Keratinocyte (primary cell): Measurements from ENCODE around the gene FNDC3B. TPM values are rescaled to one million over a fixed set of nuclear protein-coding genes. Genes with fewer than 3 reads are reported as not detected.

Experiments
- DNase-seq: peaks from one replicate; pipeline ENCODE4 v3.0.0-alpha.2; 2011; ENCODE audit warnings: low read depth, missing footprints, low spot score
- FAIRE-seq: peaks from 2 replicates; lab custom pipeline; 2011; peaks lifted over from hg19 to GRCh38; lab: Jason Lieb, UNC
- H2AFZ ChIP-seq: 2 replicates; pipeline ENCODE4 v1.6.0; 2012; ENCODE audit warnings: low read length, control low read depth, inconsistent platforms; ENCODE audit not compliant: control insufficient read depth
- H3K27ac ChIP-seq: 2 replicates; pipeline ENCODE4 v1.5.1; 2011; ENCODE audit warnings: low read length; ENCODE audit not compliant: control insufficient read depth, insufficient read depth
- H3K27me3 ChIP-seq: 3 replicates; pipeline ENCODE4 v1.6.0; 2011; ENCODE audit warnings: low read length; ENCODE audit not compliant: control insufficient read depth, insufficient read depth; ENCODE audit errors: extremely low read depth
- H3K36me3 ChIP-seq, 2 experiments: 2 replicates in 1 of 2; 3 replicates in 1 of 2; pipeline ENCODE4 v1.5.1; 2011; ENCODE audit warnings: low read length in 2 of 2, mild to moderate bottlenecking in 1 of 2; ENCODE audit not compliant: control insufficient read depth in 2 of 2, insufficient read depth in 2 of 2; ENCODE audit errors: extremely low read depth in 1 of 2
- H3K4me1 ChIP-seq: 3 replicates; pipeline ENCODE4 v1.5.1; 2011; ENCODE audit warnings: low read length; ENCODE audit not compliant: control insufficient read depth, insufficient read depth; ENCODE audit errors: extremely low read depth
- H3K4me2 ChIP-seq: 3 replicates; pipeline ENCODE4 v1.6.0; 2011; ENCODE audit warnings: low read depth, low read length; ENCODE audit not compliant: control insufficient read depth, insufficient read depth; ENCODE audit errors: extremely low read depth
- H3K4me3 ChIP-seq, 3 experiments: fragments of 200-600 bp in 1 of 3; sonication (generic) in 1 of 3; 2 replicates in 2 of 3; 3 replicates in 1 of 3; pipeline ENCODE4 v1.5.1; 2011 to 2016; ENCODE audit warnings: low read length in 3 of 3, mild to moderate bottlenecking in 3 of 3, control low read depth in 2 of 3, inconsistent platforms in 1 of 3, low read depth in 1 of 3, mixed read lengths in 1 of 3, mixed run types in 1 of 3, moderate library complexity in 1 of 3; ENCODE audit not compliant: control insufficient read depth in 2 of 3, insufficient read depth in 2 of 3; ENCODE audit errors: extremely low read depth in 1 of 3
- H3K79me2 ChIP-seq: 2 replicates; pipeline ENCODE4 v1.6.0; 2012; ENCODE audit warnings: low read length; ENCODE audit not compliant: control insufficient read depth, insufficient read depth
- H3K9ac ChIP-seq: 3 replicates; pipeline ENCODE4 v1.6.0; 2011; ENCODE audit warnings: low read length; ENCODE audit not compliant: control insufficient read depth, insufficient read depth; ENCODE audit errors: extremely low read depth
- H3K9me1 ChIP-seq: 3 replicates; pipeline ENCODE4 v1.6.0; 2011; ENCODE audit warnings: low read length; ENCODE audit not compliant: control insufficient read depth, insufficient read depth; ENCODE audit errors: extremely low read depth
- H3K9me3 ChIP-seq: 2 replicates; pipeline ENCODE4 v1.5.1; 2012; ENCODE audit warnings: low read depth, low read length; ENCODE audit not compliant: control insufficient read depth
- H4K20me1 ChIP-seq: 3 replicates; pipeline ENCODE4 v1.6.0; 2011; ENCODE audit warnings: low read length; ENCODE audit not compliant: control insufficient read depth, insufficient read depth; ENCODE audit errors: extremely low read depth
- CTCF ChIP-seq, 3 experiments: IDR thresholded peaks in 1 of 3; conservative IDR thresholded peaks in 1 of 3; optimal IDR thresholded peaks in 1 of 3; 2 replicates in 2 of 3; 3 replicates in 1 of 3; pipeline versions ENCODE3 to v1.5.1; 2011; ENCODE audit warnings: low read length in 3 of 3, mild to moderate bottlenecking in 3 of 3, moderate library complexity in 2 of 3, control low read depth in 1 of 3, inconsistent platforms in 1 of 3; ENCODE audit not compliant: insufficient read depth in 2 of 3; ENCODE audit errors: extremely low read depth in 1 of 3
- EZH2 ChIP-seq: IDR thresholded peaks from one replicate; pipeline ENCODE4 v1.6.1; 2012; ENCODE audit warnings: inconsistent platforms, mild to moderate bottlenecking, low read length, moderate library complexity
- dilution Hi-C: fragments of 300-500 bp; cut with MboI; formaldehyde crosslinking; loops from one replicate; pipeline ENCODE4 v1.7.0; 2020; ENCODE audit warnings: low sequenced_read_pairs; ENCODE audit not compliant: extremely low pct_ligation_motif_present
- polyA plus RNA-seq, 5 experiments: library from polyadenylated mRNA; depleted of rRNA in 3 of 5; stranded (reverse) in 3 of 5; stranded (forward) in 1 of 5; unstranded in 1 of 5; fragments of >200 nt; gene quantifications; 1 replicate in 1 of 5; 2 replicates in 3 of 5; 3 replicates in 1 of 5; pipeline versions ENCODE4 v1.2.1 to v1.2.3, GENCODE V29; 2011 to 2012; ENCODE audit warnings: missing spikeins in 2 of 5, low read depth in 1 of 5, low replicate concordance in 1 of 5

FNDC3B gene
- polyA plus RNA-seq, 1 donor (not counting 4 experiments of a cell fraction or from before 2014, with no cell fraction given) = 31.4 TPM

GRCh38 chr3:172059532-172059931 is 20.2 kb downstream of the FNDC3B start:
- Histone ChIP-seq H3K4me2 (no peak overlapping the region), H3K36me3 (peaks cover 2 to 15% of the 10 kb centered on the region in 2 experiments), H3K27ac (no peak overlapping the region), H3K4me1 (peaks cover 4% of the 10 kb centered on the region), H3K9me3 (no peaks in the 10 kb centered on the region), H2AFZ (no peak overlapping the region), H3K9me1 (no peaks in the 10 kb centered on the region), H3K9ac (no peak overlapping the region), H3K4me3 (no peak overlapping the region), H4K20me1 (peaks cover 6% of the 10 kb centered on the region), H3K27me3 (no peaks in the 10 kb centered on the region), H3K79me2 (peaks cover 92% of the 10 kb centered on the region)
- dilution Hi-C loops = no loop called here
- FAIRE-seq = no peak
- no peak for DNase-seq
- TF ChIP-seq CTCF (optimal IDR thresholded peaks at IDR 0.05 in 1 of 3, IDR thresholded peaks at IDR 0.05 in 1 of 3, conservative IDR thresholded peaks at IDR 0.05 in 1 of 3; ENCODE audit: extremely low read depth in 1 of 3, insufficient read depth in 2 of 3, low read length in 3 of 3) (no peak), EZH2 (no peak)

- H3K4me2 ChIP-seq = no peak overlapping the region
- TF ChIP-seq CTCF (optimal IDR thresholded peaks at IDR 0.05 in 1 of 3, IDR thresholded peaks at IDR 0.05 in 1 of 3, conservative IDR thresholded peaks at IDR 0.05 in 1 of 3; ENCODE audit: extremely low read depth in 1 of 3, insufficient read depth in 2 of 3, low read length in 3 of 3) = no peak
- TF ChIP-seq EZH2 = no peak
- peaks cover 2 to 14% of the 10 kb centered on the region in 2 experiments for H3K36me3 ChIP-seq
- no peak overlapping the region for H3K27ac ChIP-seq
- H3K4me3 ChIP-seq = no peak overlapping the region
- dilution Hi-C loops = no loop called here
- no peaks in the 10 kb centered on the region for H3K9me3 ChIP-seq
- H3K9me1 ChIP-seq = no peaks in the 10 kb centered on the region
- H3K79me2 ChIP-seq = peaks cover 92% of the 10 kb centered on the region
- H3K27me3 ChIP-seq = no peaks in the 10 kb centered on the region
- H4K20me1 ChIP-seq = peaks cover 6% of the 10 kb centered on the region
- no peak for FAIRE-seq
- no peak overlapping the region for H3K9ac ChIP-seq
- no peak for DNase-seq
- no peak overlapping the region for H2AFZ ChIP-seq
- H3K4me1 ChIP-seq = peaks cover 4% of the 10 kb centered on the region
These were observed 20.9 kb downstream of the FNDC3B start for GRCh38 chr3:172060234-172060633.
